Measurements from ENCODE around the gene POU6F2.

DNA sequence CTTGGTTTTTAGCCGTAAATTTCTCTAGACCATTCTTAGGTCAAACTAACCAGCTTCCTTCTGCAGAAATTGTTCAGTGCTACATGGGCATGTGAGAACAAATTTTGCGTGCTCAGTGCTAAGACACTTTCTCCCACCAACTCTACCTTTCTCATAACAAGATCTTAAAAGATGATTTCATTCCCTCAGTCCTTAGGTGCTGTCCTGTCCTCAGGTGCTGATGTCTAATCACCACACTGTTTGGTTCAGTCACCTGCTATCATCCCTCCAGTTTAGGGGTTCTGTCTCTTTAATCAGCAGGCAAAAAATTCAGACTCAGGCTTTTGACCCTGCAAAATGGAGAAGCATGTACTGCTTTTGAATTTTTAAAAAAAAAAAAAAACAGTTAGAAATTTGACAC is 361.0 kb downstream of the POU6F2 start:
- TF ChIP-seq CTCF (conservative IDR thresholded peaks at IDR 0.05; ENCODE audit: low read depth, low read length) (no peak), EZH2 (IDR thresholded peaks at IDR 0.05; ENCODE audit: borderline replicate concordance, low read depth, low read length, poor library complexity, severe bottlenecking) (no peak)

Measured in A673 (cell line).